Activated CD4-positive, alpha-beta memory T cell treated with anti-CD3 and anti-CD28 coated beads for 36 hours (primary cell): ENCODE measurements around the gene TRPC3. TPM values are rescaled to one million over a fixed set of nuclear protein-coding genes. Genes with fewer than 3 reads are reported as not detected.

ENCODE experiments used
- CTCF ChIA-PET: fragments of 350-600 bp; sonication (Branson Sonifier 250); formaldehyde crosslinking; loops from one replicate; lab custom pipeline; 2021; ENCODE audit warnings: antibody characterized with exemption, inconsistent platforms; lab: Charles Lee
- POLR2A ChIA-PET: fragments of 350-600 bp; sonication (Branson Sonifier 250); formaldehyde crosslinking; loops from one replicate; lab custom pipeline; 2021; ENCODE audit warnings: antibody characterized with exemption; lab: Charles Lee
- DNase-seq: peaks from one replicate; pipeline ENCODE4 v3.0.0-alpha.2; 2020
- H3K27ac Mint-ChIP-seq: one replicate; pipeline ENCODE4 v1.8.0; 2021; ENCODE audit warnings: mixed read lengths
- H3K27me3 Mint-ChIP-seq: one replicate; pipeline ENCODE4 v1.8.0; 2021; ENCODE audit warnings: mixed read lengths
- H3K36me3 Mint-ChIP-seq: one replicate; pipeline ENCODE4 v1.8.0; 2021; ENCODE audit warnings: mixed read lengths
- H3K4me1 Mint-ChIP-seq: one replicate; pipeline ENCODE4 v1.8.0; 2021; ENCODE audit warnings: low read depth, mixed read lengths
- H3K4me3 Mint-ChIP-seq: one replicate; pipeline ENCODE4 v1.8.0; 2021; ENCODE audit warnings: mild to moderate bottlenecking, mixed read lengths
- H3K9me3 Mint-ChIP-seq: one replicate; pipeline ENCODE4 v1.8.0; 2021; ENCODE audit warnings: mixed read lengths
- intact Hi-C: fragments of 100-400 bp; cut with micrococcal nuclease; formaldehyde crosslinking; loops from one replicate; pipeline ENCODE4 v1.15.1; 2023
- total RNA-seq, 2 experiments: library from RNA; stranded (reverse); gene quantifications; one replicate each; pipeline ENCODE4 v1.2.3, GENCODE V29; 2021

Gene TRPC3
- total RNA-seq, 2 experiments from 2014 or later, result 1.0 to 1.6 TPM

DNA sequence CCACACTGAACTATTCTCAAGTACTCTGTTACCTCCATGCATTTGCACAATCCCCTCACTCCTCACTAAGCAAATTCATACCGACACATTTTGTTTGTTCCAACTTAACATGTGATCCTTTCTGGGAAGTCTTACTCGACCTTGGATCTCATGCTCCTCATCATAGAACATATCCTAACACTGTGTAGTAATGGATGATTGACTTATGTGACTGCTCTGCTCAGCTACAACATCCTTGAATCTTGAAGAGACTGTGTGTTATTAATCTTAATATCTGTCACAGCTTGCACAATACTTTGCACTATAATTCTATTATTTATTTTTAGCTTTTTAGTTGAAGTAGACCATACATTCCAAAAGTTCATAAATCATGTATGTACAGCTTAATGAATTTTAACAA lies 23.9 kb upstream of the TRPC3 start:
- ChIA-PET CTCF (interaction anchor here (0.7 kb wide), 1 partner anchor 108 kb away, joined by 3 read pairs; no protein-coding TSS in a partner anchor), POLR2A (no interaction called here)
- no peak for DNase-seq
- H3K36me3 Mint-ChIP-seq, result no peaks in the 10 kb centered on the region
- intact Hi-C loops, result no loop called here
- peaks cover 6% of the 10 kb centered on the region for H3K4me1 Mint-ChIP-seq
- no peaks in the 10 kb centered on the region for H3K9me3 Mint-ChIP-seq
- H3K27me3 Mint-ChIP-seq, result peaks cover 10% of the 10 kb centered on the region
- H3K4me3 Mint-ChIP-seq, result no peak overlapping the region
- H3K27ac Mint-ChIP-seq, result no peak overlapping the region

DNA sequence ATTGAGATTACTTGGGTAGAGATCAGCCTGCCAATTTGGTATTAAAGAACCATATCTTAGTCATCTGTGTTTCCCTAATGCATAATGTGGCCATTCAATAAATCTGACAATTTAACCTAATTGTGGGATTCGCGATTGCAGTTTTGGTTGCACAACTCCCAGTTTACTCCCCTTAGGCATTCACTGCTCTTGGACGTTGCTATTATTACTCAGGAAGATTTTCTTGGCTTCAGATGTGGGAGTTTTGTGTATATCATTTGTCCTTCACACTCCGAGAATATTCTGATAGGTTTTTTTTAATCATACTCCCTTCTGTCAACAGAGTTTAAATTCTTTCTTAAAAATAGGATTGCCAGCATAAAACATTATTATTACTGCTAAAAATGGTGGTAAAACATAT lies 22.0 kb upstream of the TRPC3 start:
- ChIA-PET CTCF (no interaction called here), POLR2A (no interaction called here)
- intact Hi-C loops, result no loop called here
- Mint-ChIP-seq H3K4me1 (peaks cover 6% of the 10 kb centered on the region), H3K9me3 (no peaks in the 10 kb centered on the region), H3K27ac (no peak overlapping the region), H3K36me3 (no peaks in the 10 kb centered on the region), H3K27me3 (peaks cover 13% of the 10 kb centered on the region), H3K4me3 (no peak overlapping the region)
- no peak for DNase-seq

DNA sequence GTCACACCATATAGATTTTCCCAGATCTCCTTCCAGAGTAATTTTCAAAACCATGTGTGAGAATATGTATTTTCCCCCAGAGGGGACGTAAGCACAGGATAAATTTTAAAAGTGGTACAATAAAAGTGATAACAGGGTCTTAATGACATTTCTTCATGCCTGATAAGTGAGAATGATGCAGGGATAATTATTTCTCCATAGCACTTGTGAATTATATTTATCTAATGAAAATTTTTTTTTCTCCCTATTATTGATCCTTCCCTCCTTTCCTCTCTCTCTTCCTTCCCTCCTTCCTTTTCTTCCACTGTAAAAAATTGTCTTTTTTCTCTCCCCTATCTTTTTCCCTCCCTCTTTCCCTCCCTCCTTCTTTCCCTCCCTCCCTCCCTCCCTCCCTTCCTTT lies 17.0 kb upstream of the TRPC3 start:
- no peak overlapping the region for H3K4me3 Mint-ChIP-seq
- H3K4me1 Mint-ChIP-seq, result no peaks in the 10 kb centered on the region
- CTCF ChIA-PET, result no interaction called here
- intact Hi-C loops, result no loop called here
- H3K27me3 Mint-ChIP-seq, result peaks cover 14% of the 10 kb centered on the region
- H3K36me3 Mint-ChIP-seq, result no peaks in the 10 kb centered on the region
- POLR2A ChIA-PET, result no interaction called here
- H3K27ac Mint-ChIP-seq, result no peak overlapping the region
- no peaks in the 10 kb centered on the region for H3K9me3 Mint-ChIP-seq
- no peak for DNase-seq

DNA sequence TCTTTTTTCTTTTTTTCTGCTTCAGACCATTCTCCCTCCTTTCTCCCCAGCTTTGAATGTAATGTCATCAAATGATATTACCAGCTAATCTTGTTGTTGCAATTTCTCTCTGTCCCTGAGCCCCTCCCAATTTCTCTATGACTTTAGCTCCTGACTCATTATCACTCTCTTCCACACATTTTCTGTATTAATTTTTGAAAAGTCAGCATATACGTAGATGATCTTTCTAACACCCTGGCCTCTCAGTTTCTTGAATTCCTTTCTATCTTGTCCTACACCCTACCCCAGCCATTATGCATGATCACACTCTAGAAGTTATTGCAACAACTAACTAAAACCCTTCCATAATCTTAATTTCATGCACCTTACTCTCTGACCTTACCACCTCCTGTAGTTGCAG lies 13.1 kb upstream of the TRPC3 start:
- intact Hi-C loops, result no loop called here
- H3K27ac Mint-ChIP-seq, result no peak overlapping the region
- H3K36me3 Mint-ChIP-seq, result no peaks in the 10 kb centered on the region
- no peaks in the 10 kb centered on the region for H3K4me1 Mint-ChIP-seq
- no peak for DNase-seq
- ChIA-PET POLR2A (no interaction called here), CTCF (interaction anchor here (0.5 kb wide), 1 partner anchor 657 kb away, joined by 3 read pairs; no protein-coding TSS in a partner anchor)
- H3K4me3 Mint-ChIP-seq, result no peak overlapping the region
- H3K27me3 Mint-ChIP-seq, result peaks cover 8% of the 10 kb centered on the region
- no peaks in the 10 kb centered on the region for H3K9me3 Mint-ChIP-seq

DNA sequence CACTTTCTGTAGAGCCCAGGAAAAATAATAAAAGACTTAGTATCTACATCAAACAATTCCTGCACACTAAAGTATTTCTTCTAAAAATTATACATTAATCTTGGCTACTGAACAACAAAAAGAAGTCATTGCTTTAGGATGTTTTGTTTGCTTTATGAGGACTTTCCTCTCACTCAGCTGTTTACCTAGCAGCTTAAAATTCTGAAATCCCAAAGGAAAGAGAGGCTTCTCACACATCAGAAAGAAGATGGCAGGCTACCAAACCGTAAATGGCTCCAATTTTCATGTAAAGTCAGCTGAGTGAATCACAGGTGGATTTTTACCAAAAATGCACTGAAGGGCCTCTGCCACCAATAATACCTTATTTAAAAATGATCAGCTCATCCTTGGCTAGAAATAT lies 9.0 kb upstream of the TRPC3 start:
- Mint-ChIP-seq H3K36me3 (no peaks in the 10 kb centered on the region), H3K4me1 (no peaks in the 10 kb centered on the region), H3K27ac (no peak overlapping the region), H3K27me3 (no peaks in the 10 kb centered on the region), H3K9me3 (no peaks in the 10 kb centered on the region), H3K4me3 (no peak overlapping the region)
- intact Hi-C loops, result no loop called here
- DNase-seq, result no peak
- POLR2A ChIA-PET, result interaction anchor here (0.8 kb wide), 1 partner anchor 9 kb away, joined by 3 read pairs; the partner anchor contains the start of gene TRPC3
- CTCF ChIA-PET, result interaction anchor here (0.8 to 0.9 kb wide), 2 partner anchors 11 to 16 kb away, joined by 4 to 6 read pairs; no protein-coding TSS in a partner anchor

DNA sequence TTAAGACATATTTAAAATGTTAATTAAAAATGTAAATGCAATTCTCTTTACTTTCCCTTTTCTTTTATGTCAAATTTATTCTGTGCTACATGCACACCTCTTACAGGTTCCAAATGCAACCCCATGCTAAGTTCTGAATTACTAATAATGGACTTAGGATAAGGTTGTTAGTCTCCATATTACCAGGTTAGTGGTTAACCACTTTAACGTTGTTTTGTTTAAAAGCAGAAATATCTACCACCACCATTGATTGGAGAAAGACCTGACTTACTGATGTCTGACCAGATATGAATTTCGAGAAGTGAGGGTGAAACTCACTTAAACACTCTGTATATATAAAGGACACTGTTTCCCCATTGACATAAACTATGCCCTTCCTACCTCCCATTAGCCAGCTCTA lies 6.9 kb upstream of the TRPC3 start:
- no peaks in the 10 kb centered on the region for H3K9me3 Mint-ChIP-seq
- no peaks in the 10 kb centered on the region for H3K4me1 Mint-ChIP-seq
- intact Hi-C loops, result loop anchor here (10.0 kb wide), 1 partner anchor 356 kb away; no protein-coding TSS in a partner anchor
- H3K36me3 Mint-ChIP-seq, result no peaks in the 10 kb centered on the region
- no peak for DNase-seq
- no peak overlapping the region for H3K27ac Mint-ChIP-seq
- ChIA-PET CTCF (no interaction called here), POLR2A (no interaction called here)
- no peaks in the 10 kb centered on the region for H3K27me3 Mint-ChIP-seq
- no peak overlapping the region for H3K4me3 Mint-ChIP-seq

DNA sequence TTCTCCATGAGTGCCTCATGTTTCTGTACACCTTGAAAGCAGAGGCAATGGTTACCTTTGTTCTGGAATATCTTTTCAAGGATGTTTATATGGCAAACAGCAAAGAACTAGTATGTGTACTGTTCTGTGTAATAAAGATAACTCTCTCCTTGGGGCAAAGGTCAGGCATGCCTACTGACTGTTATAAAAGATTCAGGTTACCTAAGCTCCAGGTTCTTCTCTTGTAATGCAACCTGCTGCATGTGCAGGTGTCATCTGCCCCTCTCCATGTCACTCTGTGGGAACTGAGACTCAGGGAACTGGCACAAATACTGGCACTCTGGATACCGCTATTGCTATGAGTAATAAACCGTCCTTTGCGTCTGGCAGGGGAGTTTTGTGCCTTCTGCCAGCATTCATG lies 5.4 kb upstream of the TRPC3 start:
- H3K27me3 Mint-ChIP-seq, result peaks cover 4% of the 10 kb centered on the region
- DNase-seq, result no peak
- ChIA-PET POLR2A (no interaction called here), CTCF (no interaction called here)
- no peak overlapping the region for H3K27ac Mint-ChIP-seq
- H3K36me3 Mint-ChIP-seq, result no peaks in the 10 kb centered on the region
- H3K4me1 Mint-ChIP-seq, result peaks cover 5% of the 10 kb centered on the region
- H3K9me3 Mint-ChIP-seq, result no peaks in the 10 kb centered on the region
- H3K4me3 Mint-ChIP-seq, result no peak overlapping the region
- intact Hi-C loops, result loop anchor here (10.0 kb wide), 1 partner anchor 358 kb away; no protein-coding TSS in a partner anchor

DNA sequence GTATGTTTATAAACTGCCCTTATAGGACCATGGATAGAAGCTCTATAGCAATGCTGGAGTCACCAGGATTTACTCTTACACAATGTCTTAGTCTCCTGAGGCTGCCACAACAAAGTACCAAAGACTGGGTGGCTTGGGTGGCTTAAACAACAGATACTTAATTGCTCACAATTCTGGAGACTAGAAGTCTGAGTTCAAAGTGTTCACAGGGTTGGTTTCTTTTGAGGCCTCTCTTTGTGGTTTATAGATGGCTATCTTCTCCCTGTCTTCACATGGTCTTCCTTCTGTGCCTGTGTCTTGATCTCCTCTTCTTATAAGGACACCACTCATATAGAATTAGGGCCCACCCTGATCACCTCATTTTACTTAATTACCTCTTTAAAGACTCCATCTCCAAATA lies 2.0 kb upstream of the TRPC3 start:
- Mint-ChIP-seq H3K27ac (no peak overlapping the region), H3K4me3 (no peak overlapping the region), H3K4me1 (peaks cover 9% of the 10 kb centered on the region), H3K27me3 (peaks cover 13% of the 10 kb centered on the region), H3K9me3 (no peaks in the 10 kb centered on the region), H3K36me3 (peaks cover 2% of the 10 kb centered on the region)
- CTCF ChIA-PET, result no interaction called here
- intact Hi-C loops, result loop anchor here (5.0 to 10.0 kb wide), 2 partner anchors 361 to 763 kb away; no protein-coding TSS in a partner anchor
- DNase-seq, result no peak
- POLR2A ChIA-PET, result no interaction called here

DNA sequence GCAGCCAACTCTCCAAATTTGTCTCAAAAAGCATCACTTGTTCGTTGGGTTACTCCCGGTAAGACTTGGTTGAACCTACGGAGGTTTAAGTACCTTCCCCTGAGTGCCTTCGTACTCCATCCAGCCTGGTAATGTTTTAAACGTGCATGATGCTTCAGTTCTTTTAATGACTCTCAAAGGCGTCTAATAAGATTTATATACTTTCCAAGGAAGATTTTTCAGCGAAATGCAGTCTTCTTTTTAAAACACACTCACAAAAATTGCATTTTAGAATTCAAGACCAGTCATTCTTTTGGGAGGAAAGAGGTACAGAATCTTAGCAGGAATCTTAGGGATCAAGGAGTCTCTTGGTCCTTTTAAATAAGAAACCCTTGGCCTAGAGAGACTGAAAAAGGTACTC lies 430 bp upstream of the TRPC3 start:
- Mint-ChIP-seq H3K4me3 (peak overlapping the region; percentile 70), H3K36me3 (peaks cover 2% of the 10 kb centered on the region), H3K27me3 (peaks cover 15% of the 10 kb centered on the region), H3K9me3 (no peaks in the 10 kb centered on the region), H3K27ac (no peak overlapping the region), H3K4me1 (peaks cover 9% of the 10 kb centered on the region)
- POLR2A ChIA-PET, result interaction anchor here (1.0 kb wide), 1 partner anchor 8 kb away, joined by 3 read pairs; no protein-coding TSS in a partner anchor
- CTCF ChIA-PET, result no interaction called here
- intact Hi-C loops, result loop anchor here (5.0 to 10.0 kb wide), 2 partner anchors 363 to 765 kb away; no protein-coding TSS in a partner anchor
- DNase-seq, result no peak

DNA sequence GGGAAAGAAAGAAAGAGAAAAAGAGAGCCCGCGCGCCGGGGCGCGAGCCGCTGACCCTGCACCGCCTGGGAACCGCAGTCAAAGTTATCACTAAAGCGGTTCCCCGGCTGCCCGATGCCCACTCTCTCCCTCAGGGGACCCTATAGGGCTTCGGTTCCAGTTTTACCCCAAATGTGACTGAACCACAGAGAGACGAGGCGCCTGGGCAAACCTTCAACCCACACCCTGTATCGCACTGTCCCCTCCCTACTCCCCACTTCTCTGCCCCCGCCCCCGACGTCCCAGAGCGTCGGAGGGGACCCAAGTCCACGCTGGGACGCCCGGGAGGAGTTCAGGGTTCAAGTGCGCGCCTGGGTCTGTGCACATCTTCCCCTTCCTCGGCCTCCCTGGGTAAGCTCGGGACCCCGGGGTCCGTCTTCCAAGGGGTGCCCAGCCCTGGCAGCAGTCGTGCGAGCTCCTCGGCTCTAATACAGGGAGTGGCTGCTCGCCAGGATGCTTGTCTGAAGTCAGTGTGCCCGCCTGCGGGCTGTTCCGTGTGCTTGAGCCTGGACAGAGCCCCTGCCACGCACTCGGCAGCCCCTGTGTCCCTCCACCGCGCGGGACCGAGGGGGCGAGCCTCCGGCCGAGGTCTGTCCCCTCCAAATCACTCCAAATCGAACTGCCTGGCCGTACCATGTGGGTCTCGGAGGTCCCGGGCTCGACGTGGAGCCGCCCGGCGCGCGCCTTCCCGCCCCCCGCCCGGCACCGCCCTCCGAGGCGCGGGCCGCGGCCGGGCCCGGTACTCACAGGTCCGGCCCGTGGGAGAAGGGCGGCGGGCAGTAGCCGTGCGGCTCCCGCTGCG lies 960 bp downstream of the TRPC3 start:
- POLR2A ChIA-PET, result interaction anchor here (1.0 kb wide), 1 partner anchor 10 kb away, joined by 3 read pairs; no protein-coding TSS in a partner anchor
- no peaks in the 10 kb centered on the region for H3K9me3 Mint-ChIP-seq

DNA sequence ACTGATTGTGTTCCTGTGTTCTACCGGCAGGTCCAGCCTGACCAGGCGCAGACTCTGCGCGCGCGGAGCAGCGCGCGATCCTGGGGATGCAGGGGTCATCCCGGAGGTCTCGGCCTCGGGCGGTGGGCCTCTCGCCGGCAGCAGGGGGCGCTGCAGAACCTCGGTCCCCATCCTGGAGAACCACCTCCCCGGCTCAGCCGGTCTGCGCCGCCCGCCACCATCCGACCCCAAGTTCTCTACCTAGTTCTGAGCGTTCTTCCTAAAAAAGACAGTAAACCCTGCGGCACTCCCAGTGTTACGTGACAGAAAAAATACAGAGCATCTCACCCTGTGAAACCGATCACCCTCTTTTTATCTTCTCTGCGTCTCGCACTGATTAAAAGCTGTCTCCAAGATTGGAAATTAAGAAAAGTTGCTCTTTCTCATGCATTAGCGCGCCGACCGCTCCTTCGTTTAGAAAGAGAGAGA lies 1.6 kb downstream of the TRPC3 start:
- intact Hi-C loops, result loop anchor here (1.0 to 10.0 kb wide), 7 partner anchors 53 to 767 kb away; partner anchors contain the start of gene BLTP1
- peak; percentile 91 for DNase-seq
- H3K27ac Mint-ChIP-seq, result peak overlapping the region; percentile 19
- peaks cover 2% of the 10 kb centered on the region for H3K36me3 Mint-ChIP-seq
- ChIA-PET POLR2A (interaction anchor here (0.6 kb wide), 1 partner anchor 1325 kb away, joined by 3 read pairs; no protein-coding TSS in a partner anchor), CTCF (interaction anchor here (0.6 to 2.1 kb wide), 11 partner anchors 9 to 274 kb away, joined by 3 to 10 read pairs (median 4); no protein-coding TSS in a partner anchor)
- H3K27me3 Mint-ChIP-seq, result peaks cover 15% of the 10 kb centered on the region
- no peaks in the 10 kb centered on the region for H3K9me3 Mint-ChIP-seq
- peaks cover 9% of the 10 kb centered on the region for H3K4me1 Mint-ChIP-seq
- peak overlapping the region; percentile 89 for H3K4me3 Mint-ChIP-seq

More for the DNA sequence above, 960 bp downstream of the TRPC3 start:
- no peak overlapping the region for H3K27ac Mint-ChIP-seq
- CTCF ChIA-PET, result interaction anchor here (0.6 to 2.1 kb wide), 6 partner anchors 10 to 136 kb away, joined by 3 to 10 read pairs (median 4); no protein-coding TSS in a partner anchor
- peaks cover 2% of the 10 kb centered on the region for H3K36me3 Mint-ChIP-seq
- peak; percentile 36 for DNase-seq
- intact Hi-C loops, result loop anchor here (1.0 to 10.0 kb wide), 7 partner anchors 52 to 766 kb away; partner anchors contain the start of gene BLTP1
- peaks cover 9% of the 10 kb centered on the region for H3K4me1 Mint-ChIP-seq
- peak overlapping the region; percentile 89 for H3K4me3 Mint-ChIP-seq
- H3K27me3 Mint-ChIP-seq, result peaks cover 15% of the 10 kb centered on the region

DNA sequence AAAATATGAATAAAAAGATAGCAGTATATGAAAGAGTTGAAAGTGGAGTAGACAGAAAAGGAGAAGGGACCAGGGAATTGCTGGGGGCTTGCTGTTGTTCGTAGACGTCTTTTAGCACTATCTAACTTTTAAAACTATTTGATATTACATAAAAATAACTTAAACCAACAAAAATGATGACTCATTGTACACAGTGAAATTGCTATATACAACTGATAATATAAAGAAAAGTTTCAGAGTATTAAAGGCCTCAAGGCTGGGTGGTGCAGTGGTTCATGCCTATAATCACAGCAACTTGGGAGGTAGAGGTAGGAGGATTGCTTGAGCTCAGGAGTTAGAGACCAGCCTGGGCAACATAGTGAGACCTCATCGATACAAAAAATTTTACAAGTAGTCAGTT lies 5.2 kb downstream of the TRPC3 start:
- Mint-ChIP-seq H3K27ac (no peak overlapping the region), H3K4me3 (no peak overlapping the region), H3K4me1 (peaks cover 3% of the 10 kb centered on the region), H3K9me3 (no peaks in the 10 kb centered on the region), H3K36me3 (peaks cover 2% of the 10 kb centered on the region), H3K27me3 (peaks cover 14% of the 10 kb centered on the region)
- POLR2A ChIA-PET, result no interaction called here
- intact Hi-C loops, result no loop called here
- DNase-seq, result no peak
- CTCF ChIA-PET, result interaction anchor here (1.3 kb wide), 1 partner anchor 13 kb away, joined by 3 read pairs; no protein-coding TSS in a partner anchor
